H9 (cell line): ENCODE measurements around the gene BCAR3. TPM values are rescaled to one million over a fixed set of nuclear protein-coding genes. Genes with fewer than 3 reads are reported as not detected.

Source experiments
- DNase-seq: peaks from one replicate; pipeline ENCODE4 v3.0.0-alpha.2; 2017
- H2AFZ ChIP-seq: one replicate; pipeline ENCODE4 v1.6.1; 2013; ENCODE audit warnings: mild to moderate bottlenecking, low read length, control low read depth, moderate library complexity
- H2AK5ac ChIP-seq: 2 replicates; pipeline ENCODE4 v1.6.1; 2013; ENCODE audit warnings: low read length, control low read depth, mixed read lengths; ENCODE audit not compliant: insufficient read length
- H2BK120ac ChIP-seq: one replicate; pipeline ENCODE4 v1.6.1; 2013; ENCODE audit warnings: low read depth, mild to moderate bottlenecking, low read length, control low read depth, inconsistent platforms; ENCODE audit not compliant: poor library complexity, severe bottlenecking
- H2BK12ac ChIP-seq: 2 replicates; pipeline ENCODE4 v1.6.1; 2013; ENCODE audit warnings: low read length, control low read depth, mixed read lengths, low read depth; ENCODE audit not compliant: insufficient read length
- H2BK15ac ChIP-seq: 2 replicates; pipeline ENCODE4 v1.6.1; 2013; ENCODE audit warnings: low read depth, low read length, control low read depth
- H2BK20ac ChIP-seq: one replicate; pipeline ENCODE4 v1.6.1; 2013; ENCODE audit warnings: low read depth, mild to moderate bottlenecking, low read length, control low read depth, inconsistent platforms; ENCODE audit not compliant: poor library complexity, severe bottlenecking
- H2BK5ac ChIP-seq: 2 replicates; pipeline ENCODE4 v1.6.1; 2013; ENCODE audit warnings: low read length, control low read depth, mixed read lengths; ENCODE audit not compliant: insufficient read length
- H3K14ac ChIP-seq: 2 replicates; pipeline ENCODE4 v1.6.1; 2013; ENCODE audit warnings: low read length, control low read depth; ENCODE audit not compliant: insufficient read depth
- H3K18ac ChIP-seq: 2 replicates; pipeline ENCODE4 v1.6.1; 2013; ENCODE audit warnings: low read depth, mild to moderate bottlenecking, mixed read lengths, low read length, control low read depth; ENCODE audit not compliant: insufficient read length
- H3K23ac ChIP-seq: 2 replicates; pipeline ENCODE4 v1.6.1; 2013; ENCODE audit warnings: low read length, control low read depth, mixed read lengths, low read depth; ENCODE audit not compliant: insufficient read length
- H3K23me2 ChIP-seq: 2 replicates; pipeline ENCODE4 v1.6.1; 2013; ENCODE audit warnings: low read depth, mild to moderate bottlenecking, mixed read lengths, low read length, control low read depth; ENCODE audit not compliant: insufficient read length, poor library complexity, severe bottlenecking
- H3K27ac ChIP-seq: 2 replicates; pipeline ENCODE4 v1.5.1; 2013; ENCODE audit warnings: low read length, control low read depth, mixed read lengths, low read depth; ENCODE audit not compliant: insufficient read length
- H3K27me3 ChIP-seq: 2 replicates; pipeline ENCODE4 v1.6.1; 2013; ENCODE audit warnings: low read length, control low read depth, inconsistent platforms; ENCODE audit not compliant: insufficient read depth
- H3K4ac ChIP-seq: 2 replicates; pipeline ENCODE4 v1.6.1; 2013; ENCODE audit warnings: low read depth, mild to moderate bottlenecking, control low read depth, inconsistent platforms, low read length, moderate library complexity
- H3K4me1 ChIP-seq: 2 replicates; pipeline ENCODE4 v1.6.1; 2013; ENCODE audit warnings: low read length, control low read depth, inconsistent platforms; ENCODE audit not compliant: insufficient read depth
- H3K4me2 ChIP-seq: 2 replicates; pipeline ENCODE4 v1.6.1; 2013; ENCODE audit warnings: low read length, control low read depth, mixed read lengths; ENCODE audit not compliant: insufficient read length, insufficient read depth
- H3K56ac ChIP-seq: 2 replicates; pipeline ENCODE4 v1.6.1; 2013; ENCODE audit warnings: low read depth, mild to moderate bottlenecking, mixed read lengths, low read length, control low read depth; ENCODE audit not compliant: insufficient read length
- H3K79me1 ChIP-seq: 2 replicates; pipeline ENCODE4 v1.6.1; 2013; ENCODE audit warnings: low read depth, mild to moderate bottlenecking, moderate library complexity, low read length, control low read depth, inconsistent platforms; ENCODE audit not compliant: insufficient read depth, poor library complexity, severe bottlenecking
- H3K79me2 ChIP-seq: 2 replicates; pipeline ENCODE4 v1.6.1; 2013; ENCODE audit warnings: low read length, control low read depth, inconsistent platforms; ENCODE audit not compliant: insufficient read depth
- H3K9ac ChIP-seq: 2 replicates; pipeline ENCODE4 v1.6.1; 2013; ENCODE audit warnings: low read length, control low read depth, mixed read lengths; ENCODE audit not compliant: insufficient read length; ENCODE audit errors: extremely low read depth
- H3K9me3 ChIP-seq: one replicate; pipeline ENCODE4 v1.6.1; 2013; ENCODE audit warnings: low read depth, low read length, inconsistent platforms; ENCODE audit not compliant: control insufficient read depth
- H3T11ph ChIP-seq: one replicate; pipeline ENCODE4 v1.6.1; 2013; ENCODE audit warnings: mild to moderate bottlenecking, low read length, control low read depth, inconsistent platforms
- H4K20me1 ChIP-seq: one replicate; pipeline ENCODE4 v1.6.1; 2013; ENCODE audit not compliant: control insufficient read depth, insufficient read length, insufficient read depth
- H4K5ac ChIP-seq: 2 replicates; pipeline ENCODE4 v1.6.1; 2013; ENCODE audit warnings: low read depth, mild to moderate bottlenecking, mixed read lengths, low read length, control low read depth; ENCODE audit not compliant: insufficient read length
- H4K8ac ChIP-seq: replicated peaks from 2 replicates; pipeline ENCODE4 v1.6.1; 2013; ENCODE audit warnings: low read length, control low read depth, mixed read lengths, low read depth; ENCODE audit not compliant: insufficient read length
- H4K91ac ChIP-seq: 2 replicates; pipeline ENCODE4 v1.6.1; 2013; ENCODE audit warnings: low read depth, mild to moderate bottlenecking, moderate library complexity, mixed read lengths, low read length, control low read depth; ENCODE audit not compliant: insufficient read length
- H3K27ac Mint-ChIP-seq, 3 experiments: 2 replicates in 2 of 3; 3 replicates in 1 of 3; pipeline ENCODE4 v1.8.0; 2020 to 2021; ENCODE audit warnings: mixed read lengths in 3 of 3, mild to moderate bottlenecking in 1 of 3, moderate library complexity in 1 of 3
- H3K27me3 Mint-ChIP-seq: 2 replicates; pipeline ENCODE4 v1.8.0; 2021; ENCODE audit warnings: low read depth, mild to moderate bottlenecking, moderate library complexity, mixed read lengths
- H3K36me3 Mint-ChIP-seq, 3 experiments: 2 replicates in 2 of 3; 3 replicates in 1 of 3; pipeline ENCODE4 v1.8.0; 2020 to 2021; ENCODE audit warnings: low read depth in 3 of 3, mixed read lengths in 3 of 3; ENCODE audit not compliant: insufficient read depth in 1 of 3
- H3K4me1 Mint-ChIP-seq, 2 experiments: 2 replicates each; pipeline ENCODE4 v1.8.0; 2020; ENCODE audit warnings: mixed read lengths in 2 of 2
- H3K4me3 Mint-ChIP-seq, 2 experiments: 2 replicates in 1 of 2; 3 replicates in 1 of 2; pipeline ENCODE4 v1.8.0; 2020 to 2021; ENCODE audit warnings: mild to moderate bottlenecking in 2 of 2, mixed read lengths in 2 of 2, moderate library complexity in 1 of 2
- H3K9me3 Mint-ChIP-seq, 2 experiments: 2 replicates in 1 of 2; 3 replicates in 1 of 2; pipeline ENCODE4 v1.8.0; 2020; ENCODE audit warnings: mild to moderate bottlenecking in 2 of 2, mixed read lengths in 2 of 2, moderate library complexity in 1 of 2
- CTCF ChIP-seq: fragments of 200-600 bp; sonication (generic); conservative IDR thresholded peaks from 3 replicates; pipeline ENCODE4 v1.8.0; 2021; ENCODE audit warnings: antibody characterized with exemption, mild to moderate bottlenecking
- WGBS: extraction: QIAGEN DNeasy Blood & Tissue Kit; methylation state at CpG from one replicate; pipeline ENCODE4 v1.1.7; 2013; ENCODE audit warnings: missing lambda C conversion rate, low lambda C conversion rate, mixed read lengths; ENCODE audit not compliant: insufficient read length; ENCODE audit errors: extremely low coverage; 5-methylcytosine and 5-hydroxymethylcytosine counted together
- total RNA-seq: library from RNA; stranded (reverse); gene quantifications from 2 replicates; pipeline ENCODE4 v1.2.1, GENCODE V29; 2021

The BCAR3 gene
- total RNA-seq, 1 experiment from 2014 or later, result 4.9 TPM

- Histone ChIP-seq H4K5ac (no peak overlapping the region), H3K4ac (no peak overlapping the region), H3K14ac (no peak overlapping the region), H4K20me1 (no peaks in the 10 kb centered on the region), H3K18ac (no peak overlapping the region), H3T11ph (no peak overlapping the region), H3K4me2 (no peak overlapping the region), H2BK120ac (no peak overlapping the region), H2AK5ac (no peak overlapping the region), H3K27ac (no peak overlapping the region), H2AFZ (no peak overlapping the region), H2BK20ac (no peak overlapping the region), H3K9me3 (no peaks in the 10 kb centered on the region), H2BK5ac (no peak overlapping the region), H3K56ac (no peak overlapping the region), H2BK15ac (no peak overlapping the region), H3K23me2 (no peaks in the 10 kb centered on the region), H4K91ac (no peak overlapping the region), H3K23ac (no peak overlapping the region), H3K79me2 (no peaks in the 10 kb centered on the region), H3K4me1 (peaks cover 7% of the 10 kb centered on the region; the same call in 1 of the 2 replicates), H3K9ac (no peak overlapping the region), H3K27me3 (no peaks in the 10 kb centered on the region), H3K79me1 (no peaks in the 10 kb centered on the region), H2BK12ac (no peak overlapping the region), H4K8ac (no peak overlapping the region)
- H3K27me3 Mint-ChIP-seq, result no peaks in the 10 kb centered on the region
- peaks cover 25 to 27% of the 10 kb centered on the region in 2 experiments for H3K4me1 Mint-ChIP-seq
- no peak for DNase-seq
- H3K9me3 Mint-ChIP-seq, result no peaks in the 10 kb centered on the region
- peaks cover 5 to 40% (median 16%) of the 10 kb centered on the region in 3 experiments; a peak in 4 of 7 replicates for H3K36me3 Mint-ChIP-seq
- no CpG with 5 or more reads among the region's 7 CpGs for WGBS
- no peak overlapping the region for H3K4me3 Mint-ChIP-seq
- TF ChIP-seq CTCF, result no peak
- H3K27ac Mint-ChIP-seq, result peak overlapping the region; percentile 14 to 82 (median 41); a peak in 3 of 7 replicates
These were observed 107.1 kb downstream of the BCAR3 start for GRCh38 chr1:93574511-93574910.
